ENCODE data around the gene NLRP12.
"Not testable (repeated sequence)": the region's sequence is repeated elsewhere in the genome, so short reads cannot be mapped to it uniquely, and the experiment has no call there.

NLRP12 gene

DNA sequence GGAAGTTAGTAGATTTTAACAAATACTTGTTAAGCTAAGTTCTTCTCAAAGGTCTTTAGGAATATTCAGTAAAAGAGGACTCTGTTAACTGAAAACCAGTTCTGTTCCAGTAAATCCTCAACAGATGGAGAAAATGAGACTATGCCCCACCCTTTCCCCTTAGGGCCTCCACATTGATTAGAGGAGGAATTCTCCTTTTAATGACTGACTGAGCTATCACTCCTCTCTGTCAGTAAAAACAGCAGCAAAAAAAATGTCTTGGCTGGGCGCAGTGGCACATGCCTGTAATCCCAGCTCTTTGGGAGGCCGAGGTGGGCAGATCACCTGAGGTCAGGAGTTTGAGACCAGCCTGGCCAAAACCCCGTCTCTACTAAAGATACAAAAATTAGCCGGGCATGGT is 50.1 kb downstream of the NLRP12 start:
- no peak for DNase-seq

DNA sequence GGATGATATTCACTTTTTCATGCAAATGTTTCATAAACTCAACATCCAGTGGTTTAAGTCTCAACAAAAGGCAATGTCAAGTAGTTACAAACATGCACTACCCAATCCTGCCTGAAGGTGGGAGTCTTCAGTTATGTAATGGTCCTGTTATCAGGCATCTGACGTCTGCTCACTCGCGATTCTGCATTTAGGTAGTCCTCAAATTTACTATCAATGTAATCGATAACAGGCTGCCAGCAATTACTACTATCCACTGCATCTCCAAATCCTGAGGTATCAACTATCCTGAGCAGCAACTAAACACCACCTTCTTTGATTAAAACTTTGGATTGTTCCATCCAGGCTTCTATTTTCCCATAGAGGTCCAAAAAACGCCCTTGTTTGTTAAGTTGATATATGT is 51.2 kb downstream of the NLRP12 start:
- DNase-seq: peak; percentile 63

DNA sequence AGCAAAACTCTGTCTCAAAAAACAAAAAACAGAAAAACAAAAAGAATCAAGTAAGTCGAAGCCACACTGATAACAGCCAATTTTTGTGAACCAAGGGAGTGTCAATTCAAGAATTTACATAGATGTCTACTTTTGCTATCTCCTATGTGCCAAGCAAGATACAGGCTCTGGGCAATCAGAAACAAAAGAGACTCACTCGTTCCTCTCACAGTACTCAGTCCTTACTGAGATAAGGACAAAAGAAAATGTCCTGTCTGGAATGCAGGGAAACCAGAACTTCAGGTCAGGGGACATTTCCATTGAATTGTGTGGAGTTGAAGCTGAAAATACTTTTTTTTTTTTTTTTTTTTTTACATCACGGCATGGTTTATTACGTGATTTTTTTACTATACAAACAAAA is 53.0 kb downstream of the NLRP12 start:
- no peak for DNase-seq

GRCh38 chr19:53769696-53770309 is 54.3 kb downstream of the NLRP12 start:
- DNase-seq: not testable (repeated sequence)

DNA sequence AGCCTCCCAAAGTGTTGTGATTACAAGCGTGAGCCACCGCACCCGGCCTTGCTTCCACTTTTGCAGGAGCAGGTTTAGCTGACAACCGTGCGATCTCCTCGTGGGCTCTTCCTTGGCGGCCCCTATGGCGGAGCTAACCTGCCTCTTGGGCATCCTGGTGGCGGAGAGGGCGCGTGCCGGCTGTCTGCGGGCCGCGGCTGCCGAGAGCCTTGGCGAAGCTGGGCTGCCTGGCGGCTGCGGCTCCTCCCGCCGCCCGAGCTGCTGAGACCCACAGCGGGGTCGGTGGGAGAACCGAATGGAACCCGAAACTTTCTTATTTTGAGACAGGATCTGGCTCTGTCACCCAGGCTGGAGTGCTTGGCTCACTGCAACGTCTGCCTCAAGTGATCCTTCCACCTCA is 55.7 kb downstream of the NLRP12 start:
- DNase-seq: no peak

DNA sequence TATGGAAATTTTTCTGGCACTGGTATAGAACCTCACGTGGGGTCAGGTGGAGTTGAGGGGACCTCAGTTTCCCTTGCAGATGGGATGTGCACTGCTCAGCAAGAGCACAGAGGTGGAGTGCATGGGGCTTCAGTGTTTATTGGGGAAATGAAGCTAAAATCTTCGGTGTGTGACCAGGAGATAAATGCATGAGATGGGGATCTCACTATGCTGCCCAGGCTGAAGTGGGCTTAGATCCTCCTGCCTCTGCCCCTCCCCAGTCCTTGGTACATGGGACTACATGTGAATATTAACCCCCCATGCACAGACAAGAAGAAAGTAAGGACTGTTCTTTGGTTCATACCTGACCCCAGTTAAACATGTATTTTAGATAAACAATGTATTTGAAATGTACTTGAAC is 65.1 kb downstream of the NLRP12 start:
- not testable (repeated sequence) for DNase-seq

Data from stimulated activated CD4-positive, alpha-beta T cell treated with anti-CD3 and anti-CD28 coated beads, Interleukin-15, amount 100 ng/mL, for 24 hours (primary cell).